K562 (cell line): ENCODE results near the gene PPP1R12B. TPM values are rescaled to one million over a fixed set of nuclear protein-coding genes. Genes with fewer than 3 reads are reported as not detected.
A peak's percentile ranks its signal among the peaks of the same experiment; 100 is the strongest.

Experiments
- C11orf30 ChIP-seq: fragments of 450-650 bp; IDR thresholded peaks from 2 replicates; pipeline ENCODE4 v1.6.1; 2016; ENCODE audit warnings: low read depth, mild to moderate bottlenecking
- E2F1 ChIP-seq: sonication (generic); formaldehyde crosslinking; IDR thresholded peaks from 2 replicates; pipeline ENCODE4 v1.8.1; 2023; ENCODE audit warnings: mild to moderate bottlenecking, missing genetic modification reagents, moderate library complexity
- E2F5 ChIP-seq: sonication (generic); formaldehyde crosslinking; IDR thresholded peaks from 2 replicates; pipeline ENCODE4 v1.8.0; 2022; ENCODE audit warnings: mild to moderate bottlenecking, missing genetic modification reagents
- ELF4 ChIP-seq: fragments of 450-650 bp; formaldehyde crosslinking; IDR thresholded peaks from 2 replicates; pipeline ENCODE4 v1.4.0; 2022; ENCODE audit warnings: missing genetic modification characterization
- EP300 ChIP-seq: IDR thresholded peaks from 2 replicates; pipeline ENCODE4 v1.6.1; 2012; ENCODE audit warnings: low read length, improper control_type of control experiment
- EWSR1 ChIP-seq: fragments of 450-650 bp; IDR thresholded peaks from 2 replicates; pipeline ENCODE4 v1.6.1; 2018; ENCODE audit warnings: borderline replicate concordance, mild to moderate bottlenecking, low read depth, moderate library complexity; ENCODE audit not compliant: partially characterized antibody
- MCM2 ChIP-seq: fragments of 450-650 bp; IDR thresholded peaks from 2 replicates; pipeline ENCODE4 v1.6.1; 2017; ENCODE audit warnings: low read depth, mild to moderate bottlenecking
- MLLT1 ChIP-seq, 2 experiments: fragments of 450-650 bp; IDR thresholded peaks; 2 replicates each; pipeline ENCODE4 v1.6.1; 2016
- PBX2 ChIP-seq, 2 experiments: IDR thresholded peaks in 1 of 2; conservative IDR thresholded peaks in 1 of 2; 2 replicates each; pipeline ENCODE4 v1.6.1; 2016; ENCODE audit warnings: low read depth in 2 of 2, mild to moderate bottlenecking in 1 of 2, missing compliant biosample characterization in 1 of 2, missing genetic modification characterization in 1 of 2, moderate library complexity in 1 of 2
- PML ChIP-seq: IDR thresholded peaks from 2 replicates; pipeline ENCODE4 v1.6.1; 2012; ENCODE audit warnings: low read length, inconsistent platforms
- POLR2AphosphoS5 ChIP-seq: IDR thresholded peaks from 2 replicates; pipeline ENCODE4 v1.6.1; 2011; ENCODE audit warnings: mild to moderate bottlenecking, low read depth, low read length, moderate library complexity; ENCODE audit not compliant: control insufficient read depth, insufficient read depth
- SMARCE1 ChIP-seq: fragments of 450-650 bp; IDR thresholded peaks from 2 replicates; pipeline ENCODE4 v1.7.1; 2016; ENCODE audit warnings: mild to moderate bottlenecking
- TAF7 ChIP-seq: fragments of 450-650 bp; IDR thresholded peaks from 2 replicates; pipeline ENCODE4 v1.6.1; 2016; ENCODE audit warnings: missing genetic modification characterization, missing compliant biosample characterization
- ZNF224 ChIP-seq: sonication (generic); formaldehyde crosslinking; IDR thresholded peaks from 2 replicates; pipeline ENCODE4 v1.8.0; 2022; ENCODE audit warnings: mild to moderate bottlenecking, missing genetic modification reagents
- ZNF592 ChIP-seq: fragments of 450-650 bp; IDR thresholded peaks from 2 replicates; pipeline ENCODE4 v1.6.1; 2017; ENCODE audit warnings: antibody characterized with exemption, mild to moderate bottlenecking
- ZNF79 ChIP-seq: fragments of 250-450 bp; sonication (Bioruptor Pico); IDR thresholded peaks from 2 replicates; pipeline ENCODE4 v1.4.0; 2020; ENCODE audit warnings: low read depth, mild to moderate bottlenecking, moderate library complexity
- polyA plus RNA-seq, 8 experiments: library from polyadenylated mRNA; depleted of rRNA in 4 of 8; stranded (reverse) in 5 of 8; unstranded in 3 of 8; fragments of >200 nt; fragmentation: Nextera tagmentation in 2 of 8; fragmentation: Illumina TruSeq in 1 of 8; extraction: Ambion mirVana in 2 of 8; extraction: Trizol in 1 of 8; gene quantifications; 2 replicates each; pipeline versions ENCODE4 v1.2.1 to v1.2.3, GENCODE V29; 2011 to 2014; ENCODE audit warnings: inconsistent platforms in 1 of 8, missing spikeins in 1 of 8
- total RNA-seq, 7 experiments: library from RNA; depleted of rRNA in 6 of 7; stranded (reverse); fragments of >200 nt in 6 of 7; fragmentation: Illumina TruSeq in 2 of 7; extraction: Trizol in 2 of 7; gene quantifications; 2 replicates each; pipeline versions ENCODE4 v1.2.1 to v1.2.3, GENCODE V29; 2011 to 2021; ENCODE audit warnings: low replicate concordance in 1 of 7

PPP1R12B gene
- total and polyA plus RNA-seq, 9 of the 15 experiments (the other 6 are each of a cell fraction or from before 2014, with no cell fraction given), result 0.73 to 16.9 (median 13.6) TPM

- TF ChIP-seq ZNF224 (CRISPR knock-in tag), result no peak
- no peak for TF ChIP-seq ZNF592
- no peak for TF ChIP-seq C11orf30
- no peak for TF ChIP-seq PBX2 (CRISPR knock-in tag; IDR thresholded peaks at IDR 0.05; ENCODE audit: low read depth)
- peak; percentile 87 for TF ChIP-seq PBX2 (tag; conservative IDR thresholded peaks at IDR 0.05; ENCODE audit: low read depth)
- TF ChIP-seq ELF4 (CRISPR knock-in tag), result 0 out of 2 replicates have a peak, but pooled peaks have one; percentile 46
- TF ChIP-seq MCM2, result no peak
- TF ChIP-seq SMARCE1, result 0 out of 2 replicates have a peak, but pooled peaks have one; percentile 68
- TF ChIP-seq ZNF79, result no peak
- TF ChIP-seq E2F5 (CRISPR knock-in tag), result no peak
- no peak for TF ChIP-seq POLR2AphosphoS5
- TF ChIP-seq EP300, result 0 out of 2 replicates have a peak, but pooled peaks have one; percentile 44
- peak in 1 of 2 experiments; percentile 90; a peak in 2 of 4 replicates for TF ChIP-seq MLLT1 (IDR thresholded peaks at IDR 0.05)
- TF ChIP-seq E2F1 (CRISPR knock-in tag), result no peak
- TF ChIP-seq PML, result 0 out of 2 replicates have a peak, but pooled peaks have one; percentile 18
- no peak for TF ChIP-seq EWSR1
- no peak for TF ChIP-seq TAF7 (tag)
Observed at GRCh38 chr1:202462342-202463076, 114.0 kb downstream of the PPP1R12B start (continued).
